NOMO-1 treated with dmso at 0.1 percent for 144 hours (cell line): ENCODE data around the gene RBM43.
"Not testable (repeated sequence)": the region's sequence is repeated elsewhere in the genome, so short reads cannot be mapped to it uniquely, and the experiment has no call there.

ENCODE experiments used
- DNase-seq: peaks from one replicate; lab custom pipeline; 2025; ENCODE audit not compliant: unreplicated experiment; lab: John Stamatoyannopoulos, UW

The RBM43 gene

GRCh38 chr2:151269798-151270568 lies 8.3 kb upstream of the RBM43 start:
- no peak for DNase-seq

GRCh38 chr2:151268085-151268484 lies 6.4 kb upstream of the RBM43 start:
- no peak for DNase-seq

GRCh38 chr2:151267537-151267936 lies 5.9 kb upstream of the RBM43 start:
- DNase-seq, result no peak

DNA sequence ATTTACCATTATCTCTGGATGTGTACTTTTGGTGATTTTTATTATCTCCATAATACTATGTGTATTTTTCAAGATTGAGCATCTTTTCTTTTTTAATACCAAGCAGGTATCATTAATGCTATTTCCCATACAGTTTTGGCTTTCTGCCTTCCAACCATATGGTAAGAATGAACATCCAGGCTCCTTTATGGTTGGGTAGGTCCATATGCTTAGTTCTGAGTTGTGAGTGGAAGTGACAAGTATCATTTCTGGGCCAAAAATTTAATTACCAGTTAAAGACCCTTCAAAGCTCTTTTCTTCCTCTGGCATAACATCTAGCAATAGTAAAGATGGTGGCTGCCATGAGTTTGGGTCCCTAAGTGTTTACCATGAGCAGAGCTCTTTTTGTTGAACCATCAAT lies 4.3 kb upstream of the RBM43 start:
- no peak for DNase-seq

GRCh38 chr2:151264157-151264825 lies 2.6 kb upstream of the RBM43 start:
- DNase-seq, result no peak

DNA sequence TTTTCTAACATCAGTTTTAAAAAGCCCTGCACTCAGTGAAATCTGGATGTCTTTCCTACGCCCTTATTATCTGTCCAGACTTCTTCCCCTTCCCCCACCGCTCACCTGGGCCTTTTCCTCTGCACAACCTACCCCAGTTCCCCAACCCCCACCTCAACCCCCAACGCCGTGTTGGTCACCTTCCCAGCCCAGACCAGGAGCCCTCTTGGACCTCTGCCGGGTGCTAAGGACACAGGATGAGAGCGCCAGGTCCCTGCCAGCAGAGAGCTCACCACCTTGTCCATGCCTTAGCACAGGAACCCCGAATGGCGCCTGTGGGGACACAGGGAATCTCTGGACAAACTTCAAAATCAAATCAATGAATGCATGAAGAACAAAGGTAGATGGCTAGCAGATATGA lies 966 bp upstream of the RBM43 start:
- DNase-seq, result no peak

GRCh38 chr2:151261977-151262291 lies 271 bp upstream of the RBM43 start:
- DNase-seq, result no peak

- DNase-seq, result no peak
Measured at GRCh38 chr2:151260573-151261230, 961 bp downstream of the RBM43 start.

DNA sequence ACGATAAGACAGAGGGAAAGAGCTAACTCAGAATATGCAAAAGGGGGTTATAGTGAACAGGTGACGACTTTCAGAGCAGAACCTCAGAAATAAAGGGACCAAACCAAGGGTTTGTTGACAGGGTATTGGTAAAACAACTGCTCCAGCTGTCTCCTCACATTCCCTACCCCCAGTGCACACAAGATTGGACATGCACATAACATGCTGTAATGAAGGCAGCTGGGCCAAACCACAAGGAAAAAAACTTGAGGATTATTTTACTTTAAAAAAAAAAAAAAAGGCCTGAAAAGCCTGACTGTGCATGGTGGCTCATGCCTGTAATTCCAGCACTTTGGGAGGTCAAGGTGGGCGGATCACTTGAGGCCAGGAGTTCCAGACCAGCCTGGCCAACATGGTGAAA lies 3.5 kb downstream of the RBM43 start:
- DNase-seq, result no peak

GRCh38 chr2:151252646-151253045 lies 9.0 kb downstream of the RBM43 start:
- no peak for DNase-seq

- no peak for DNase-seq
Measured at GRCh38 chr2:151251012-151251411, 10.7 kb downstream of the RBM43 start.

- DNase-seq, result no peak
Measured at GRCh38 chr2:151247432-151247831, 14.2 kb downstream of the RBM43 start.

DNA sequence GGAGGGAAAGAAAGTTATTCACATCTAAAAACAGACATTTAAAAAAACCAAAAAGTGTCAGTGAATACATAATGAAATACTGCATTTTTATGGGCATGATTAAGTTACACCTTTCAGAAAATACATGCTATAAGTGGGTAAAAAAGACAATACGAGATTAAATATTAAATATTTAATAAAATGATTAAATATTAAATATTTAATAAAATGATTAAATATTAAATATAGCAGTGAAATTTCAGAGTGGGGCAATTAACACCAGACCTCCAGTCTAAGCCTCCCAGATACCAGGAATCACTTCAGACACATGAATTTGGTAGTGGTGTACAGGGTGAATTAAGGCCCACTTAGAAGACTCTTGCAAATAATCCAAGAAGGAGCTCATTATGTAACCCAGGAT lies 15.5 kb downstream of the RBM43 start:
- no peak for DNase-seq

DNA sequence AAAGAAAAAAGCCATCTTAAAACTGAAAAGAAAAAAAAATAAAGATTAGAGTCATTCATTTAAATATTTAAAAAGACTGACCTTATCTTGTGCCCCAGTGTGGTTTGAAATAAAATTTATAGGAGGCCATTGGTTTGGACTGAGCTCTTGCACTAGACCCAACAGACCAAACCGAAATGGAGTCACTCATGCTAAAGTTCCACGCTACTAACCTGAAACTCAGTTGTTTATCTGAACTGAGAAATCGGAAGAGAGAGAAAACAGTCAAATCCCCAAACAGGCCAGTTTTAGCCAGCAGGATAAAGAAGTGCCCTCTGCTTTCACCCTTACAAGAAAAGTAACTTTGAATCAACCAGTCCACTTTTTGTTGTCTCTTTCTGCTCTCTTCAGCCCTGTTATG lies 18.2 kb downstream of the RBM43 start:
- no peak for DNase-seq

GRCh38 chr2:151241224-151241623 lies 20.4 kb downstream of the RBM43 start:
- no peak for DNase-seq

DNA sequence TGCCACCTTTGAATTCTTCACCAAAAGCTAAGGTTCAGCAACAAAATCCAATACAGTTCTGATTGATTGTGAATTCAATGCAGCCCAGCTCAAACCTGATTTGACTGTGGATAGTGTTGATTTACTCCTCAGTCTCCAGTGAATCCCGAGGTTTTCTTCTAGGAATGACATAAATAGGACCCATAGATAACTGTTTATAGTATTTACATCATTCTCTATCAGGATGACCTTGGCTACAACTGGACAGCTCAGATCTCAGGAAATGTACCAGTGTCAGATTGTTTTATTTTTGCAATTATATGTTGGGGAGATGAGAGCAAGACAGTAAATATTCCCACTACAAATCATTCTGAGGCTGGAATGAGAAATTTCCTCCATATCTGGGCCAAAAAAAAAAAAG lies 21.2 kb downstream of the RBM43 start:
- no peak for DNase-seq

- DNase-seq, result no peak
Measured at GRCh38 chr2:151239624-151240023, 22.0 kb downstream of the RBM43 start.

GRCh38 chr2:151238527-151239487 lies 22.9 kb downstream of the RBM43 start:
- DNase-seq, result peak; percentile 33

- no peak for DNase-seq
Measured at GRCh38 chr2:151237422-151238025, 24.1 kb downstream of the RBM43 start.

GRCh38 chr2:151233760-151234159 lies 27.9 kb downstream of the RBM43 start:
- DNase-seq, result not testable (repeated sequence)

DNA sequence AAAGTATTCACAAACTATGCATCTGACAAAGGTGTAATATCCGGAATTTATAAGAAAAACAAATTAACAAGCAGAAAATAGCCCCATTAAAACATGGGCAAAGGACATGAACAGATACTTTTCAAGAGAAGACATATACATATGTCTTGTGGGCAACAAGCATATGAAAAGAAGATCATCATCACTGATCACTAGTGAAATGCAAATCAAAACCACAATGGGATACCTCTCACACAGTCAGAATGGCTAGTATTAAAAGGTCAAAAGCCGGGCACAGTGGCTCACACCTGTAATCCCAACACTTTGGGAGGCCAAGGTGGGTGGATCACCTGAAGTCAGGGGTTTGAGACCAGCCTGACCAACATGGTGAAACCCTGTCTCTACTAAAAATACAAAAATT lies 28.4 kb downstream of the RBM43 start:
- DNase-seq, result not testable (repeated sequence)
